BJ (cell line): Measurements from ENCODE around the gene ASB7. TPM values are rescaled to one million over a fixed set of nuclear protein-coding genes. Genes with fewer than 3 reads are reported as not detected.
A peak's percentile ranks its signal among the peaks of the same experiment; 100 is the strongest.

Experiments
- CTCF ChIA-PET: fragments of 350-600 bp; formaldehyde crosslinking; extraction: SDS; loops from one replicate; lab custom pipeline; 2021; ENCODE audit warnings: antibody characterized with exemption, inconsistent platforms; lab: Yijun Ruan, JAX
- POLR2A ChIA-PET: fragments of 300-600 bp; sonication (Branson Sonifier 250); formaldehyde crosslinking; extraction: SDS; loops from one replicate; lab custom pipeline; 2021; ENCODE audit warnings: antibody characterized with exemption; lab: Charles Lee
- DNase-seq: peaks from one replicate; pipeline ENCODE4 v3.0.0-alpha.2; 2011; ENCODE audit warnings: low read depth
- H3K27me3 ChIP-seq: 2 replicates; pipeline ENCODE4 v1.6.0; 2011; ENCODE audit warnings: low read length; ENCODE audit not compliant: control insufficient read depth, insufficient read depth
- H3K36me3 ChIP-seq: 2 replicates; pipeline ENCODE4 v1.5.1; 2011; ENCODE audit warnings: low read length; ENCODE audit not compliant: control insufficient read depth, insufficient read depth
- H3K4me3 ChIP-seq: 2 replicates; pipeline ENCODE4 v1.5.1; 2011; ENCODE audit warnings: low read depth, mild to moderate bottlenecking, control low read depth, low read length
- CTCF ChIP-seq: IDR thresholded peaks from 2 replicates; pipeline ENCODE4 v1.5.1; 2011; ENCODE audit warnings: low read depth, mild to moderate bottlenecking, control low read depth, inconsistent platforms, low read length, moderate library complexity; ENCODE audit not compliant: insufficient read depth
- polyA plus RNA-seq: library from polyadenylated mRNA; depleted of rRNA; stranded (reverse); fragments of >200 nt; gene quantifications from 2 replicates; pipeline ENCODE4 v1.2.3, GENCODE V29; 2011

Gene ASB7
- polyA plus RNA-seq, 1 experiment: 11.2 TPM

DNA sequence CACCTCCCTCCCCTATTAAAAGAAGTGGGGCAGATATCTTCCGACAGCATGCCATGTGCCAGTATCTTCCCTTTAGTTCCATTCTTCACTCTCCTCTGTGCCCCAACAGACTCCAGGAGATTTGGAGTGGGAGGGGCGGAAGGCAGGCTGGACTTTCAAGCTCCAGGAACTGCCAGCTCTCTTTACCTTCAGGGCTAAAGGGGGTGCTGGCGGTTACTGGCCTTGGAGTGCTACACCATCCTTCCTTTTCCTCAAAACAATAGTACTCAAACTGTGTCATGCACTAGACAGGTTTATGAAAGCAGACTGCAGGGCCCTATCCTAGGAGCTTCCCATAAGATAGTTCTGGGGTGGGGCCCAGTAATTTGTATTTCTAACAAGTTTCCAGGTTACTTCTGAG is 6.4 kb upstream of the ASB7 start:
- TF ChIP-seq CTCF: no peak
- CTCF ChIA-PET: interaction anchor here (0.9 to 1.6 kb wide), 2 partner anchors 24 to 31 kb away, joined by 3 to 6 read pairs; no protein-coding TSS in a partner anchor
- POLR2A ChIA-PET: no interaction called here
- no peak for DNase-seq
- Histone ChIP-seq H3K27me3 (no peaks in the 10 kb centered on the region), H3K4me3 (no peak overlapping the region), H3K36me3 (peaks cover 2% of the 10 kb centered on the region; the same call in 1 of the 2 replicates)

- no peak for DNase-seq
- Histone ChIP-seq H3K36me3 (peaks cover 2% of the 10 kb centered on the region; the same call in 1 of the 2 replicates), H3K4me3 (no peak overlapping the region), H3K27me3 (no peaks in the 10 kb centered on the region)
- TF ChIP-seq CTCF: no peak
- ChIA-PET CTCF (interaction anchor here (0.9 to 1.6 kb wide), 2 partner anchors 24 to 31 kb away, joined by 3 to 6 read pairs; no protein-coding TSS in a partner anchor), POLR2A (no interaction called here)
Measured at GRCh38 chr15:100596792-100597191, 5.6 kb upstream of the ASB7 start.

- Histone ChIP-seq H3K4me3 (no peak overlapping the region), H3K36me3 (peaks cover 2% of the 10 kb centered on the region; the same call in 1 of the 2 replicates), H3K27me3 (no peaks in the 10 kb centered on the region)
- ChIA-PET CTCF (interaction anchor here (0.9 kb wide), 1 partner anchor 9 kb away, joined by 3 read pairs; no protein-coding TSS in a partner anchor), POLR2A (no interaction called here)
- no peak for TF ChIP-seq CTCF
- no peak for DNase-seq
Measured at GRCh38 chr15:100597862-100598261, 4.5 kb upstream of the ASB7 start.

- Histone ChIP-seq H3K36me3 (peaks cover 2% of the 10 kb centered on the region; the same call in 1 of the 2 replicates), H3K27me3 (no peaks in the 10 kb centered on the region), H3K4me3 (no peak overlapping the region)
- CTCF ChIA-PET: no interaction called here
- POLR2A ChIA-PET: no interaction called here
- DNase-seq: no peak
- TF ChIP-seq CTCF: no peak
Measured at GRCh38 chr15:100598655-100599054, 3.7 kb upstream of the ASB7 start.

- CTCF ChIA-PET: interaction anchor here (1.3 kb wide), 1 partner anchor 29 kb away, joined by 3 read pairs; no protein-coding TSS in a partner anchor
- Histone ChIP-seq H3K4me3 (peak overlapping the region; percentile 93), H3K27me3 (no peaks in the 10 kb centered on the region), H3K36me3 (peaks cover 2% of the 10 kb centered on the region; the same call in 1 of the 2 replicates)
- no peak for TF ChIP-seq CTCF
- no peak for DNase-seq
- POLR2A ChIA-PET: no interaction called here
Measured at GRCh38 chr15:100601163-100601562, 1.2 kb upstream of the ASB7 start.
